Right lung (tissue), 5 donors: ENCODE results near the gene SLC16A3. TPM values are rescaled to one million over a fixed set of nuclear protein-coding genes. Genes with fewer than 3 reads are reported as not detected.

ENCODE experiments used
- DNase-seq, 2 donors: peaks; one replicate each; pipeline ENCODE4 v3.0.0-alpha.2; 2013
- polyA plus RNA-seq, 5 donors: library from polyadenylated mRNA; unstranded; fragments of 120-200 nt; gene quantifications; one replicate each; pipeline versions ENCODE4 v1.2.1 to v1.2.3, GENCODE V29; 2013; ENCODE audit warnings: inconsistent platforms in 1 of 5, low replicate concordance in 1 of 5; ENCODE audit not compliant: insufficient read length in 5 of 5, insufficient read depth in 1 of 5

The SLC16A3 gene
- polyA plus RNA-seq, 5 donors: 10.2 to 23.4 (median 20.1) TPM

DNA sequence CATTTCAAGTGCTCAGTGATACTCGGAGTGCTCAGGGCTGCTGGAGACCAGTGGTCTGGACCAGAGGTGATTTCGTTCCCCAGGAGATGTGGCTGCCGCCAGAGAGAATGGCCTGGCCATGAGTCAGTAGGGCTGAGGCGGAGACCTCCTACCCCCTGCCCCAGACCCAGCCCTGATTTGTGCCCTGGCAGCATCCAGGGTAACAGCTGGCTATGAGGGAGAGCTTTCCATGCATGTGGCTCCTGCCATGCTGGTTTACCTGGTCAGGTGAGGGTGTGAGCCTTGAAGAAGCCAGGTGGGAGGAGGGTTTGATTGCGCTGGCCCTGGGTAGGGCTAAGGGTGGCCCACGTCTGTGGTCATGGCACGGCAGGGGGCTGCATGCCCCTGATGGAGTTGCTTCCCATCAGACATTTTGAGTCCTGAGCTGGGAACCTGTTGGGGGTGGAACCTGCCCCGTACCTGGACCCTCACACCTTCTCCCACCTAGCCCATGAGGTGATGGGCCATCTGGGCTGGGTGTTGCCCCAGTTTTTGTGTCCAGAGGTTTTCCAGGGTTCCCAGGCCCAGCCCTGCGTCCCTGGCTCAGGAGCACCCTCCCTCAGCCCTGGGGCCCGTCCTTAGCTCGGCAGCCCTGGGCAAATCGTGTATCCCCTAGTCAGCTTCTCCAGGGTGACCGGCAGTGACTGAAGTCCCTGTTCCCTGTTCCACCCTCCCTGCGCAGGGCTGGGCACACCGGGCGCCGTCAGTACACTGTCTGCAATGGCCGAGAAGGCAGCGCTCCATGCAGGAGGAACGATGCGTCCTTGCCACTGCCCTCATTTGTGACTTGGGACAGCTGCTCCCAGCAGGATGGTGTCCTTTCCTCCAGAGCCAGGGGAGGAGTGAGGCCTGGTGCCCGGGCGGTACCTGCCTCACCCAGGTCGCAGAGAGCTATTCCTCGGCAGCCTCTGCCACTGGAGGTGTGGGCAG, 53.7 kb downstream of the SLC16A3 start:
- DNase-seq: no peak

DNA sequence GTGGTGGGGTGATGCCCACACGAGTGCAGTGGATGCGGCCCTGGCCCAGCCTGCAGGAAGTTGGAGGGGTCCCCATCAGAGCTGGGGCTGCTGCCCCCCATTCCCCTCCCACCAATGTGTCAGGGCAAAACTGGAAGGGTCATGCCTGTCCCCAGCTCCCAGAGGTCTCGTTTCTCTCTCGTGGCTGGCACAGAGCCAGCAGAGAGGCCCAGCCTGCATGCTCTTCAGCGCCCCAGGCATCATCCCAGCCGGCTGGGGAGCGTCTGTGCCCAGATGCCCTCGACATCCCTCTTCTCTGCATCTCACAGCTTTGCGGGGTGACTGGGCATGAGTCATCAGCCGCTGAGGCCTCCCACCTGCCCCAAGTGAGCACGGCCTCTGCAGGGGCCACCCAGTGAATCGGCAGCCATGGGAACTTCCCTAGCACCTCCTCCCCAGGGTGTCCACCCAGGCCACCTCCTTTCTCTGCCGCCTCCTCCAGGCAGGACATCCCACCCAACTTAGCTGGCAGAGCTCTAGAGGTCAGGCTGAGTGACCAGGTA, 54.4 kb downstream of the SLC16A3 start:
- no peak for DNase-seq

DNA sequence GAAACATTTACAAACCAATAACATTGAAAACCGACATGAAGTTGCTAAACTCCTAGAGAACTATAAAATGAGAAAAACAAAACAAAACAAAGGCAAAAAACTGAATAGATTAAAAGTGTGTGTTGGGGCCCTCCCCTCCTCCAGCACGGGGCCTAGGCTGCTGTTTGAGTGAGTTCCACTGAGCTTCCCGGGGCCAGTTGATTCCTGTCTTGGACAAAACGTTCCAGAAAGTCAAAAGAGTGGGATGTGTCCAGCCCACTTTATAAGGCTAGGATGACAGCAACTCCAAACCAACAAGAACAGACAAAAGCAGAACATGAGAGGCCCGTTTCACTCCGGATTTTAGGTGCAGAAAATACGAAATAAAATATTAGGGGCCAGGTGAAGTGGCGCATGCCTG, 56.3 kb downstream of the SLC16A3 start:
- no peak for DNase-seq

DNA sequence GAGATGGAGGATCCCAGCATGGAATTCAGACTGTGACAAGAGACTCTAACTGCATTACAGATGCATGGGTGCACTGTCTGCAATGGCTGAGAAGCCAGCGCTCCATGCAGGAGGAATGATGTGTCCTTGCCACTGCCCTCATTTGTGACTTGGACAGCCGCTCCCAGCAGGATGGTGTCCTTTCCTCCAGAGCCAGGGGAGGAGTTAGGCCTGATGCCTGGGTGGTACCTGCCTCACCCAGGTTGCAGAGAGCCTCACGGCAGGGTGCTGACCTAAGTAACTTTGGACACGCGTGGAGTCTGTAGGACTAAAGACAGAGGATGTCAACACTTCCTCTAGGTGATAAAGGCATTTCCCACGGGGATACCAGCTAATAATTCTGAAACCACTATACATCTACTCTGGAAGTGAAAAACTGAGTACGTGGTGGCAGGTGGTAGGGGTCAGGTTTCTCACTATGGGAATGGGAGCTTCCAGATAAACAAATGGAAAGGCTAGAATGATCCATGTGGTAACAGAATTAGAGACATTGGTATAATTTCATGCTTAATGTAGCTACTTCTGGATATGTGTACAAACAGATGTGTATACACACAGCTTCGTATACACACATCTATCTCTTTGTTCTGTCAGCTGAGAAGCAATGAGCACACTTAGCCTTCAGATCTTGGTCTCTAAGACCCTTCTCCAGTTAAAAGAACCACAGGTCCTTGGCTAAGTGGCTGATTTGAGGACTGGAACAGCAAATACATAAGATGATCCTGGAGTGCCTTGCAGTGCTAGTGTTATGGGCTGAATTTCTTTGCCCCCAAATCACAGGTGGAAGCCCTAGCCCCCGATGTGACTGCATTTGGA, 58.4 kb downstream of the SLC16A3 start:
- DNase-seq: no peak

DNA sequence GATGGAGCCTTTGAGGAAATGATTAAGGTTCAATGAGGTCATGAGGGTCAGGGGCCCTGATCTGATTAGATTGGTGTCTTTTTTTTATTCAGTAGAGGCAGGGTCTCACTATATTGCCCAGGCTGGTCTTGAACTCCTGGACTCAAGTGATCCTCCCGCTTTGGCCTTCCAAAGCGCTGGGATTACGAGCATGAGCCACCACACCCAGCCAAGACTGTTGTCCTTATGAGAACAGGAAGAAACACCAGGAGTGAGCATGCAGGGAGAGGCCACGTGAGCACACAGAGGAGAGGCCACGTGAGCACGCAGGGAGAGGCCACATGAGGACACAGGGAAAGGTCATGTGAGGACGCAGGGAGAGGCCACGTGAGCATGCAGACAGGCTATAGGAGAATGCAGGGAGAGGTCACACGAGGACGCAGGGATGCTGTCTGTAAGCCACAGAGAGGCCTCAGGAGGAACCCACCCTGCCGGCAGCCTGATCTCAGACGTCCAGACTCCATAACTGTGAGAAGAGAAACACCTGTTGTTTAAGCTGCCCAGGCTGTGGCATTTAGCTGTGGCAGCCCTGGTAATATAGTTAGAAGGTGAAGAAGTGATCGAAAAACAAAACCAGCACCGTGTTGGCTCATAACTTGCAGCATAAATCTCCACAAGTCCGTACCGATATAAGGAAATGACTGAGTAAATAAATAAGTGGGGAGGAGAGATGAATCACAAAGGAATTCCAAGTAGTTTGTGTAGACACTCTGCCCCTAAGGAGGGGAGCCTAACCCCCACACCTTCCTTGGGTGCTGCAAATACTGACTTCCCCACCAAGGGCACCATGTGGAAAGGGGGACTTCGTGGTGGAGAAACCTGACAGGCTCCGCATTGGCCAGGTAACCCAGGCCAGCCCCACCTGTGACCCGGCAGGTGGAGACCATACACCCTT, 59.3 kb downstream of the SLC16A3 start:
- DNase-seq: no peak

Other genes starting within 250 kb of the SLC16A3 start
- gene CENPX, start 206.2 kb upstream of the SLC16A3 start, polyA plus RNA-seq: 10 to 100 TPM; 43.6 to 68.6 (median 50.9) TPM
- 10 to 100 TPM; 11.4 to 24.3 (median 16.9) TPM for gene LRRC45, start 205.7 kb upstream of the SLC16A3 start, polyA plus RNA-seq
- 10 to 100 TPM; 11.6 to 26.2 (median 16.2) TPM for gene RAC3, start 197.4 kb upstream of the SLC16A3 start, polyA plus RNA-seq
- 10 to 100 TPM; 57.7 to 99.0 (median 67.4) TPM for gene DCXR, start 191.3 kb upstream of the SLC16A3 start, polyA plus RNA-seq
- gene RFNG, start 177.2 kb upstream of the SLC16A3 start, polyA plus RNA-seq: 10 to 100 TPM; 31.2 to 57.4 (median 50.3) TPM
- 100 to 1,000 TPM in 1 of 5 donors, 10 to 100 TPM in 4; 63.6 to 105 (median 81.9) TPM for gene GPS1, start 177.1 kb upstream of the SLC16A3 start, polyA plus RNA-seq
- gene DUS1L, start 163.2 kb upstream of the SLC16A3 start, polyA plus RNA-seq: 100 to 1,000 TPM in 1 of 5 donors, 10 to 100 TPM in 4; 51.2 to 104 (median 67.2) TPM
- 10 to 100 TPM; 17.0 to 71.5 (median 22.6) TPM for gene FASN, start 130.8 kb upstream of the SLC16A3 start, polyA plus RNA-seq
- 10 to 100 TPM; 42.5 to 68.9 (median 64.8) TPM for gene CCDC57, start 16.2 kb upstream of the SLC16A3 start, polyA plus RNA-seq
- 100 to 1,000 TPM in 4 of 5 donors, 10 to 100 TPM in 1; 89.6 to 138 (median 108) TPM for gene CSNK1D, start 44.7 kb downstream of the SLC16A3 start, polyA plus RNA-seq
- gene CD7, start 88.6 kb downstream of the SLC16A3 start, polyA plus RNA-seq: 1 to 10 TPM in 4 of 5 donors, under 1 TPM in 1; 0.95 to 2.5 (median 1.2) TPM
- 1 to 10 TPM; 1.4 to 3.7 (median 1.9) TPM for gene SECTM1, start 104.7 kb downstream of the SLC16A3 start, polyA plus RNA-seq
- gene TEX19, start 130.2 kb downstream of the SLC16A3 start, polyA plus RNA-seq: not detected
- gene UTS2R, start 142.7 kb downstream of the SLC16A3 start, polyA plus RNA-seq: under 1 TPM in 1 of 5 donors, not detected in 4; 0.45 TPM
- gene HEXD, start 189.3 kb downstream of the SLC16A3 start, polyA plus RNA-seq: 10 to 100 TPM; 31.0 to 50.9 (median 39.1) TPM
- gene OGFOD3, start 189.5 kb downstream of the SLC16A3 start, polyA plus RNA-seq: 10 to 100 TPM; 18.5 to 35.4 (median 26.2) TPM
- 10 to 100 TPM; 40.8 to 54.6 (median 48.9) TPM for gene CYBC1, start 221.7 kb downstream of the SLC16A3 start, polyA plus RNA-seq
- 100 to 1,000 TPM in 3 of 5 donors, 10 to 100 TPM in 2; 91.2 to 122 (median 108) TPM for gene NARF, start 229.7 kb downstream of the SLC16A3 start, polyA plus RNA-seq